A549 (cell line): ENCODE measurements around the gene SLF2. TPM values are rescaled to one million over a fixed set of nuclear protein-coding genes. Genes with fewer than 3 reads are reported as not detected.

Experiments used
- ATAC-seq, 2 experiments: fragments of 200-7000 bp in 1 of 2; fragments of >200 bp in 1 of 2; cut with Nextera tagmentation in 1 of 2; cut with Tn5 transposase in 1 of 2; 3 replicates each; pipeline versions ENCODE4 v1.8.0 to v1.9.1; 2018 to 2020; ENCODE audit warnings: mild to moderate bottlenecking in 1 of 2, moderate library complexity in 1 of 2
- CTCF ChIA-PET: fragments of 300-600 bp; sonication (Branson Sonifier 250); formaldehyde crosslinking; extraction: SDS; loops from one replicate; lab custom pipeline; 2021; ENCODE audit warnings: antibody characterized with exemption, inconsistent platforms; lab: Yijun Ruan, JAX
- POLR2A ChIA-PET: fragments of 350-600 bp; formaldehyde crosslinking; extraction: SDS; loops from one replicate; lab custom pipeline; 2021; ENCODE audit warnings: antibody characterized with exemption, inconsistent platforms; lab: Yijun Ruan, JAX
- DNase-seq, 2 experiments: peaks; one replicate each; pipeline versions ENCODE4 v3.0.0 to v3.0.0-alpha.2; 2011 to 2016; ENCODE audit warnings: low read depth in 1 of 2, low spot score in 1 of 2
- FAIRE-seq: peaks from 2 replicates; lab custom pipeline; 2011; peaks lifted over from hg19 to GRCh38; lab: Jason Lieb, UNC
- H3K27ac ChIP-seq, 2 experiments: fragments of >200 bp; sonication (Bioruptor Twin); formaldehyde crosslinking; 3 replicates each; pipeline ENCODE4 v1.5.1; 2016 to 2017
- H3K4me1 ChIP-seq: fragments of >200 bp; sonication (Bioruptor Twin); formaldehyde crosslinking; 3 replicates; pipeline ENCODE4 v1.6.1; 2016
- H3K4me2 ChIP-seq: fragments of >200 bp; sonication (Bioruptor Twin); formaldehyde crosslinking; 3 replicates; pipeline ENCODE4 v1.6.1; 2016
- H3K4me3 ChIP-seq: fragments of >200 bp; sonication (Bioruptor Twin); formaldehyde crosslinking; 3 replicates; pipeline ENCODE4 v1.5.1; 2016
- H3K9me3 ChIP-seq: fragments of >200 bp; sonication (Bioruptor Twin); formaldehyde crosslinking; 3 replicates; pipeline ENCODE4 v1.6.1; 2016
- CEBPB ChIP-seq, 2 experiments: fragments of >200 bp in 1 of 2; sonication (Bioruptor Twin) in 1 of 2; formaldehyde crosslinking in 1 of 2; IDR thresholded peaks; 2 replicates each; pipeline ENCODE4 v1.6.1; 2012 to 2016
- EHF ChIP-seq: fragments of 250-450 bp; sonication (Bioruptor Pico); IDR thresholded peaks from 2 replicates; pipeline ENCODE4 v1.5.0; 2020; ENCODE audit warnings: mild to moderate bottlenecking
- ELK1 ChIP-seq: fragments of 150-350 bp; IDR thresholded peaks from 2 replicates; pipeline ENCODE4 v1.6.1; 2014; ENCODE audit warnings: low read depth, mild to moderate bottlenecking, low read length
- EP300 ChIP-seq, 2 experiments: fragments of >200 bp; sonication (Bioruptor Twin); formaldehyde crosslinking; IDR thresholded peaks; 2 replicates in 1 of 2; 3 replicates in 1 of 2; pipeline ENCODE4 v1.6.1; 2016 to 2017
- FOXS1 ChIP-seq: fragments of 250-450 bp; sonication (Bioruptor Pico); IDR thresholded peaks from 2 replicates; pipeline ENCODE4 v1.5.0; 2020; ENCODE audit warnings: mild to moderate bottlenecking, moderate library complexity
- GATA3 ChIP-seq: IDR thresholded peaks from 2 replicates; pipeline ENCODE4 v1.6.1; 2012; ENCODE audit warnings: borderline replicate concordance
- HEYL ChIP-seq: fragments of 250-450 bp; sonication (Bioruptor Pico); IDR thresholded peaks from 2 replicates; pipeline ENCODE4 v1.8.0; 2021; ENCODE audit warnings: mild to moderate bottlenecking, moderate library complexity
- HOXB13 ChIP-seq: fragments of 250-450 bp; sonication (Bioruptor Pico); IDR thresholded peaks from 2 replicates; pipeline ENCODE4 v1.5.0; 2020; ENCODE audit warnings: low read depth, mild to moderate bottlenecking, moderate library complexity
- JUN ChIP-seq, 2 experiments: fragments of >200 bp; sonication (Bioruptor Twin); formaldehyde crosslinking; IDR thresholded peaks; 2 replicates in 1 of 2; 3 replicates in 1 of 2; pipeline ENCODE4 v1.6.1; 2016 to 2017
- MAZ ChIP-seq: fragments of 150-350 bp; IDR thresholded peaks from 2 replicates; pipeline ENCODE4 v1.6.1; 2014; ENCODE audit warnings: antibody characterized with exemption, low read depth, low read length, borderline replicate concordance
- PBX3 ChIP-seq: IDR thresholded peaks from 2 replicates; pipeline ENCODE4 v1.6.1; 2012
- PHF8 ChIP-seq: fragments of 200-600 bp; sonication (generic); IDR thresholded peaks from 2 replicates; pipeline ENCODE4 v1.6.1; 2016; ENCODE audit warnings: low read depth, mild to moderate bottlenecking, antibody characterized with exemption, moderate library complexity, borderline replicate concordance
- REST ChIP-seq: fragments of 200-600 bp; sonication (generic); IDR thresholded peaks from 2 replicates; pipeline ENCODE4 v1.6.1; 2016; ENCODE audit warnings: antibody characterized with exemption, mild to moderate bottlenecking, moderate library complexity
- TFCP2L1 ChIP-seq: fragments of 250-450 bp; sonication (Bioruptor Pico); IDR thresholded peaks from 2 replicates; pipeline ENCODE4 v1.5.0; 2021; ENCODE audit warnings: mild to moderate bottlenecking
- ZC3H11A ChIP-seq: fragments of 450-650 bp; IDR thresholded peaks from 2 replicates; pipeline ENCODE4 v1.6.1; 2014; ENCODE audit warnings: antibody characterized with exemption, mild to moderate bottlenecking
- ZNF302 ChIP-seq: fragments of 250-450 bp; sonication (Bioruptor Pico); IDR thresholded peaks from 2 replicates; pipeline ENCODE4 v1.9.0; 2021; ENCODE audit warnings: inconsistent platforms, mild to moderate bottlenecking, moderate library complexity
- ZSCAN20 ChIP-seq: fragments of 250-450 bp; sonication (Bioruptor Pico); IDR thresholded peaks from 2 replicates; pipeline ENCODE4 v1.8.0; 2022; ENCODE audit warnings: mild to moderate bottlenecking, moderate library complexity
- WGBS: methylation state at CpG from one replicate; pipeline ENCODE4 v1.1.6; 2017; ENCODE audit errors: missing lambda C conversion rate; 5-methylcytosine and 5-hydroxymethylcytosine counted together
- polyA plus RNA-seq, 4 experiments: library from polyadenylated mRNA; depleted of rRNA in 3 of 4; stranded (reverse); fragments of >200 nt; fragmentation: RNase III in 1 of 4; extraction: RNeasy Plus Mini Kit Qiagen cat#74134 plus additional on column Dnase treatment in 1 of 4; gene quantifications; 2 replicates in 3 of 4; 3 replicates in 1 of 4; pipeline ENCODE4 v1.2.3, GENCODE V29; 2011 to 2017

SLF2 gene
- polyA plus RNA-seq, 2 of the 4 experiments (the other 2 are of a cell fraction), result 13.0 to 16.6 TPM

- no peak overlapping the region for H3K27ac ChIP-seq
- no peak for DNase-seq
- peaks cover 31% of the 10 kb centered on the region for H3K4me1 ChIP-seq
- no peak for TF ChIP-seq ELK1
- no peak for TF ChIP-seq ZSCAN20 (CRISPR knock-in tag)
- TF ChIP-seq FOXS1, result no peak
- TF ChIP-seq ZC3H11A, result no peak
- TF ChIP-seq EHF (CRISPR knock-in tag), result no peak
- no peak for TF ChIP-seq HOXB13 (CRISPR knock-in tag)
- TF ChIP-seq CEBPB (IDR thresholded peaks at IDR 0.05), result no peak
- TF ChIP-seq MAZ, result no peak
- no peak for TF ChIP-seq ZNF302
- no peak for TF ChIP-seq JUN (IDR thresholded peaks at IDR 0.05)
- no peak for TF ChIP-seq EP300 (IDR thresholded peaks at IDR 0.05)
- H3K4me2 ChIP-seq, result peak overlapping the region; percentile 96; the same call in 1 of the 3 replicates
- no peak overlapping the region for H3K4me3 ChIP-seq
- POLR2A ChIA-PET, result no interaction called here
- no peak for ATAC-seq
- CTCF ChIA-PET, result interaction anchor here (1.0 to 25.8 kb wide), 8 partner anchors 9 to 65 kb away, joined by 3 to 608 read pairs (median 8); partner anchors contain the start of genes LZTS2 and SEMA4G
- H3K9me3 ChIP-seq, result no peaks in the 10 kb centered on the region
- FAIRE-seq, result no peak
- 70% methylated on average over 5 of the region's 5 CpGs for WGBS
Observed at GRCh38 chr10:100985336-100985735, 72.6 kb downstream of the SLF2 start.

GRCh38 chr10:100986623-100986951, 73.8 kb downstream of the SLF2 start:
- Histone ChIP-seq H3K9me3 (no peaks in the 10 kb centered on the region), H3K4me3 (peak overlapping the region; percentile 83), H3K27ac (peak overlapping the region; percentile 96 to 97), H3K4me2 (peak overlapping the region; percentile 96), H3K4me1 (peaks cover 31% of the 10 kb centered on the region)
- POLR2A ChIA-PET, result interaction anchor here (1.1 to 1.8 kb wide), 3 partner anchors 10 to 28 kb away, joined by 3 to 6 read pairs (median 4); no protein-coding TSS in a partner anchor
- 22% methylated on average over 14 of the region's 17 CpGs for whole genome bisulfite sequencing
- TF ChIP-seq PHF8 (no peak), REST (no peak), GATA3 (no peak), HEYL (CRISPR knock-in tag) (no peak), PBX3 (no peak), TFCP2L1 (CRISPR knock-in tag) (no peak)
- no peak for FAIRE-seq
- CTCF ChIA-PET, result interaction anchor here (2.1 to 25.8 kb wide), 5 partner anchors 8 to 30 kb away, joined by 5 to 608 read pairs (median 12); partner anchors contain the start of genes LZTS2 and SEMA4G
- ATAC-seq, result no peak; a peak in 1 of 6 replicates
- DNase-seq, result no peak
